CD14-positive monocyte (primary cell): ENCODE measurements around the gene VAV2. TPM values are rescaled to one million over a fixed set of nuclear protein-coding genes. Genes with fewer than 3 reads are reported as not detected.

Experiments
- DNase-seq, 3 donors: peaks; one replicate each; pipeline ENCODE4 v3.0.0-alpha.2; 2011 to 2022
- H2AFZ ChIP-seq: 2 replicates; pipeline ENCODE4 v1.6.0; 2012; ENCODE audit warnings: mild to moderate bottlenecking, low read depth, low read length, inconsistent platforms; ENCODE audit not compliant: insufficient read depth, poor library complexity, severe bottlenecking
- H3K27ac ChIP-seq, 2 donors: 1 replicate in 1 of 2; 2 replicates in 1 of 2; pipeline ENCODE4 v1.5.1; 2012 to 2013; ENCODE audit warnings: low read length in 2 of 2, control low read depth in 1 of 2, inconsistent platforms in 1 of 2, low read depth in 1 of 2, mild to moderate bottlenecking in 1 of 2
- H3K27me3 ChIP-seq, 2 donors: one replicate each; pipeline versions ENCODE4 v1.6.0 to v1.6.1; 2011 to 2013; ENCODE audit warnings: low read length in 2 of 2; ENCODE audit not compliant: control insufficient read depth in 2 of 2, insufficient read depth in 2 of 2
- H3K36me3 ChIP-seq, 2 donors: replicated peaks in 1 of 2; 1 replicate in 1 of 2; 2 replicates in 1 of 2; pipeline versions ENCODE4 v1.5.1 to v1.6.1; 2012 to 2013; ENCODE audit warnings: low read length in 2 of 2, control low read depth in 1 of 2, inconsistent platforms in 1 of 2, mild to moderate bottlenecking in 1 of 2; ENCODE audit not compliant: insufficient read depth in 2 of 2, control insufficient read depth in 1 of 2
- H3K4me1 ChIP-seq, 2 donors: 1 replicate in 1 of 2; 2 replicates in 1 of 2; pipeline versions ENCODE4 v1.5.1 to v1.6.1; 2012 to 2013; ENCODE audit warnings: low read length in 2 of 2, control low read depth in 1 of 2, inconsistent platforms in 1 of 2, mild to moderate bottlenecking in 1 of 2, moderate library complexity in 1 of 2; ENCODE audit not compliant: insufficient read depth in 2 of 2, control insufficient read depth in 1 of 2
- H3K4me2 ChIP-seq: replicated peaks from 2 replicates; pipeline ENCODE3; 2012; ENCODE audit warnings: low read length, moderate library complexity, mild to moderate bottlenecking; ENCODE audit not compliant: poor library complexity, severe bottlenecking; ENCODE audit errors: extremely low read depth
- H3K4me3 ChIP-seq, 3 experiments: fragments of 200-600 bp in 1 of 3; sonication (generic) in 1 of 3; replicated peaks in 1 of 3; 1 replicate in 2 of 3; 2 replicates in 1 of 3; pipeline ENCODE4 v1.5.1; 2011 to 2013; ENCODE audit warnings: low read length in 3 of 3, mild to moderate bottlenecking in 3 of 3, control low read depth in 2 of 3, low read depth in 2 of 3, inconsistent platforms in 1 of 3, moderate library complexity in 1 of 3
- H3K79me2 ChIP-seq: 2 replicates; pipeline ENCODE4 v1.6.0; 2012; ENCODE audit warnings: mild to moderate bottlenecking, control low read depth, inconsistent platforms, low read length, moderate library complexity; ENCODE audit not compliant: insufficient read depth
- H3K9ac ChIP-seq: 2 replicates; pipeline ENCODE4 v1.6.0; 2017; ENCODE audit warnings: low read length, mild to moderate bottlenecking; ENCODE audit not compliant: insufficient read depth, poor library complexity, severe bottlenecking
- H3K9me3 ChIP-seq, 2 donors: replicated peaks in 1 of 2; 1 replicate in 1 of 2; 2 replicates in 1 of 2; pipeline versions ENCODE4 v1.5.1 to v1.6.1; 2012 to 2013; ENCODE audit warnings: low read length in 2 of 2, control low read depth in 1 of 2; ENCODE audit not compliant: control insufficient read depth in 1 of 2, insufficient read depth in 1 of 2
- H4K20me1 ChIP-seq: 2 replicates; pipeline ENCODE4 v1.6.0; 2012; ENCODE audit warnings: mild to moderate bottlenecking, low read length, control low read depth, moderate library complexity; ENCODE audit not compliant: insufficient read depth
- H3K27ac Mint-ChIP-seq, 7 donors: one replicate each; pipeline ENCODE4 v1.8.0; 2020; ENCODE audit warnings: mild to moderate bottlenecking in 7 of 7, mixed read lengths in 7 of 7, moderate library complexity in 6 of 7, inconsistent platforms in 2 of 7
- H3K27me3 Mint-ChIP-seq, 3 donors: one replicate each; pipeline ENCODE4 v1.8.0; 2021 to 2022; ENCODE audit warnings: low read depth in 3 of 3, mild to moderate bottlenecking in 3 of 3, mixed read lengths in 3 of 3, moderate library complexity in 3 of 3, inconsistent platforms in 1 of 3
- H3K36me3 Mint-ChIP-seq, 2 donors: one replicate each; pipeline ENCODE4 v1.8.0; 2020; ENCODE audit warnings: mixed read lengths in 2 of 2, inconsistent platforms in 1 of 2, mild to moderate bottlenecking in 1 of 2
- H3K4me1 Mint-ChIP-seq: one replicate; pipeline ENCODE4 v1.8.0; 2020; ENCODE audit warnings: mild to moderate bottlenecking, mixed read lengths
- H3K4me3 Mint-ChIP-seq, 2 donors: one replicate each; pipeline ENCODE4 v1.8.0; 2020; ENCODE audit warnings: mild to moderate bottlenecking in 2 of 2, mixed read lengths in 2 of 2, moderate library complexity in 1 of 2
- H3K9me3 Mint-ChIP-seq, 7 donors: one replicate each; pipeline ENCODE4 v1.8.0; 2020 to 2022; ENCODE audit warnings: mixed read lengths in 7 of 7, mild to moderate bottlenecking in 6 of 7, moderate library complexity in 6 of 7, inconsistent platforms in 2 of 7
- CTCF ChIP-seq: fragments of 200-600 bp; IDR thresholded peaks from one replicate; pipeline ENCODE4 v1.8.0; 2022; ENCODE audit warnings: antibody characterized with exemption, mild to moderate bottlenecking
- WGBS: methylation state at CpG from one replicate; pipeline ENCODE4 v1.1.5; 2013; ENCODE audit warnings: missing lambda C conversion rate; ENCODE audit not compliant: insufficient coverage; 5-methylcytosine and 5-hydroxymethylcytosine counted together
- intact Hi-C, 2 donors: fragments of 100-400 bp; cut with micrococcal nuclease; formaldehyde crosslinking; loops; one replicate each; pipeline versions ENCODE4 v1.15.0 to v1.15.1; 2023
- polyA plus RNA-seq, 3 donors: library from polyadenylated mRNA; depleted of rRNA in 1 of 3; unstranded in 2 of 3; stranded (reverse) in 1 of 3; fragments of 300-500 nt in 2 of 3; fragments of >200 nt in 1 of 3; fragmentation: Illumina TruSeq in 2 of 3; gene quantifications; 1 replicate in 2 of 3; 2 replicates in 1 of 3; pipeline ENCODE4 v1.2.3, GENCODE V29; 2012 to 2021

VAV2 gene
- polyA plus RNA-seq, 3 donors = 2.3 to 13.6 (median 2.3) TPM

- intact Hi-C loops = loop anchor here in 1 of 2 donors (5.0 kb wide), 1 partner anchor 33 kb away; no protein-coding TSS in a partner anchor
- Mint-ChIP-seq H3K36me3 (peaks cover 2 to 5% of the 10 kb centered on the region in 2 donors), H3K4me3 (peak overlapping the region; percentile 88 to 89), H3K27me3 (peaks cover 19 to 27% (median 27%) of the 10 kb centered on the region in 3 donors), H3K27ac (peak overlapping the region in 1 of 7 donors; percentile 42), H3K4me1 (peaks cover 38% of the 10 kb centered on the region), H3K9me3 (peaks cover 0 to 6% (median 0%) of the 10 kb centered on the region in 7 donors)
- peak overlapping the region; percentile 59 to 91 (median 63) for H3K4me3 ChIP-seq
- H3K4me2 ChIP-seq = peak overlapping the region; percentile 96
- peaks cover 53% of the 10 kb centered on the region for H4K20me1 ChIP-seq
- DNase-seq = peak in 1 of 3 donors; percentile 12
- peaks cover 0 to 15% of the 10 kb centered on the region in 2 donors for H3K27me3 ChIP-seq
- no peaks in the 10 kb centered on the region for H3K9me3 ChIP-seq
- peaks cover 26 to 39% of the 10 kb centered on the region in 2 donors for H3K4me1 ChIP-seq
- WGBS = 56% methylated on average over 26 of the region's 31 CpGs
- no peak overlapping the region for H3K27ac ChIP-seq
- no peak for TF ChIP-seq CTCF
- no peaks in the 10 kb centered on the region for H3K36me3 ChIP-seq
- peak overlapping the region; percentile 64 for H3K9ac ChIP-seq
- no peak overlapping the region for H2AFZ ChIP-seq
- peaks cover 47% of the 10 kb centered on the region for H3K79me2 ChIP-seq
Observed at GRCh38 chr9:133990366-133991213, 1.5 kb downstream of the VAV2 start.

DNA sequence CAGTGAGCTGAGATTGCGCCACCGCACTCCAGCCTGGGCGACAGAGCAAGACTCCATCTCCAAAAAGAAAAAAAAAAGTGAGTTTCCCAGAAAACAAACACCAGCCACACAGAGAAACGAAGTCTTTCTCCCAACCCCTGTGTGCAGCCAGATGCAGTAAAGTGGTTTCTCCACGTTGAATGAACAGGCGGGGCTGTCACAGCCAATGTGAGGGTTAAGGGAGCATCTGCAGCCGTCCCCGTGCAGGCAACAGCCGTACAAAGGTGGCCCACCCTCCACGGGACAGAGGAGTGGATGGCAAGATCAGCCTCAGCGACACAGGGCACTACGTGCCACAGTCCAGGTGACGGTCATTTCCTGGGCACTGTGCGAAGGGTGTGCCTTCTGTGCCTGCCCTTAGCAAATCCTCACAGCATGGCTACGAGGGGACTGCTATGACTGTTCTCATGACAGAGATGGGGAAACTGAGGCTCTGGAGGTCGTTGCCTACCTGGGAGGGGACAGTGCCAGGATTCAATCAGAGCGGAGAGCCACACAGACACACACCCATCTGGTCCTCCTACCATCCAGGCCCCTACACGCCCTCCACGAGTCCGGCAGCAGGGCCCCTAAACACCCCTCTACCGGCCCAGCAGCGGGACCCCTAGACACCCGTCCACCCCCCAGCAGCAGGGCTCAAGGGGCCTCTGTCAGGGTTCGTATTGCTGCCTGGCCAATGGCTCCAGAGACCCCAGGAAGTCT lies 2.3 kb downstream of the VAV2 start:
- H3K4me2 ChIP-seq = peak overlapping the region; percentile 96
- H3K36me3 Mint-ChIP-seq = peaks cover 3 to 8% of the 10 kb centered on the region in 2 donors
- H3K4me1 Mint-ChIP-seq = peaks cover 38% of the 10 kb centered on the region

More for the DNA sequence above, 2.3 kb downstream of the VAV2 start:
- Histone ChIP-seq H3K9me3 (no peaks in the 10 kb centered on the region), H4K20me1 (peaks cover 61% of the 10 kb centered on the region), H3K4me3 (peak overlapping the region in 1 of 3 experiments; percentile 91), H3K27ac (no peak overlapping the region), H3K4me1 (peaks cover 26 to 39% of the 10 kb centered on the region in 2 donors), H3K36me3 (no peaks in the 10 kb centered on the region), H3K79me2 (peaks cover 55% of the 10 kb centered on the region), H2AFZ (no peak overlapping the region), H3K9ac (no peak overlapping the region), H3K27me3 (peaks cover 0 to 15% of the 10 kb centered on the region in 2 donors)
- peak overlapping the region; percentile 88 to 89 for H3K4me3 Mint-ChIP-seq
- DNase-seq = no peak
- 91% methylated on average over 19 of the region's 24 CpGs for WGBS
- H3K9me3 Mint-ChIP-seq = peaks cover 0 to 6% (median 0%) of the 10 kb centered on the region in 7 donors
- H3K27me3 Mint-ChIP-seq = peaks cover 15 to 27% (median 27%) of the 10 kb centered on the region in 3 donors
- no peak for TF ChIP-seq CTCF
- H3K27ac Mint-ChIP-seq = no peak overlapping the region
- intact Hi-C loops = loop anchor here in 1 of 2 donors (5.0 kb wide), 1 partner anchor 32 kb away; no protein-coding TSS in a partner anchor
